Peyer's patch (tissue), 4 donors: Measurements from ENCODE around the gene HOXB5. TPM values are rescaled to one million over a fixed set of nuclear protein-coding genes. Genes with fewer than 3 reads are reported as not detected.

ENCODE experiments used
- DNase-seq, 3 donors: peaks; one replicate each; pipeline ENCODE4 v3.0.0-alpha.2; 2017 to 2019
- H3K27ac ChIP-seq, 4 donors: fragments of 200-600 bp; sonication (generic); one replicate each; pipeline ENCODE4 v1.5.1; 2016 to 2019
- H3K27me3 ChIP-seq, 2 donors: fragments of 200-600 bp; sonication (generic); one replicate each; pipeline ENCODE4 v1.5.1; 2019
- H3K36me3 ChIP-seq, 3 donors: fragments of 200-600 bp; sonication (generic); one replicate each; pipeline ENCODE4 v1.5.1; 2016 to 2019
- H3K4me1 ChIP-seq, 4 donors: fragments of 200-600 bp; sonication (generic); one replicate each; pipeline ENCODE4 v1.5.1; 2016 to 2019
- H3K4me3 ChIP-seq, 4 donors: fragments of 200-600 bp; sonication (generic); 1 replicate in 3 of 4; 2 replicates in 1 of 4; pipeline ENCODE4 v1.5.1; 2016 to 2019; ENCODE audit warnings: mild to moderate bottlenecking in 1 of 4
- H3K9me3 ChIP-seq, 4 donors: fragments of 200-600 bp; sonication (generic); one replicate each; pipeline ENCODE4 v1.5.1; 2016 to 2019; ENCODE audit warnings: mild to moderate bottlenecking in 1 of 4
- POLR2A ChIP-seq, 2 donors: fragments of 450-650 bp; IDR thresholded peaks; one replicate each; pipeline ENCODE4 v1.5.1; 2017; ENCODE audit warnings: antibody characterized with exemption in 2 of 2, mild to moderate bottlenecking in 2 of 2, moderate library complexity in 2 of 2
- total RNA-seq, 4 donors: library from RNA; depleted of rRNA; stranded (reverse); fragments of >200 nt; gene quantifications; one replicate each; pipeline ENCODE4 v1.1.0, GENCODE V29; 2016
- TF ChIP-seq, protein P1 (sequence below), 6 experiments: fragments of 450-650 bp in 4 of 6; fragments of 200-600 bp in 2 of 6; sonication (generic) in 1 of 6; IDR thresholded peaks; one replicate each; pipeline ENCODE4 v1.5.1; 2017 to 2019; ENCODE audit warnings: antibody characterized with exemption in 6 of 6, mild to moderate bottlenecking in 3 of 6, moderate library complexity in 1 of 6

The HOXB5 gene
- total RNA-seq, 4 donors from 2014 or later: 7.7 to 22.5 (median 15.0) TPM

DNA sequence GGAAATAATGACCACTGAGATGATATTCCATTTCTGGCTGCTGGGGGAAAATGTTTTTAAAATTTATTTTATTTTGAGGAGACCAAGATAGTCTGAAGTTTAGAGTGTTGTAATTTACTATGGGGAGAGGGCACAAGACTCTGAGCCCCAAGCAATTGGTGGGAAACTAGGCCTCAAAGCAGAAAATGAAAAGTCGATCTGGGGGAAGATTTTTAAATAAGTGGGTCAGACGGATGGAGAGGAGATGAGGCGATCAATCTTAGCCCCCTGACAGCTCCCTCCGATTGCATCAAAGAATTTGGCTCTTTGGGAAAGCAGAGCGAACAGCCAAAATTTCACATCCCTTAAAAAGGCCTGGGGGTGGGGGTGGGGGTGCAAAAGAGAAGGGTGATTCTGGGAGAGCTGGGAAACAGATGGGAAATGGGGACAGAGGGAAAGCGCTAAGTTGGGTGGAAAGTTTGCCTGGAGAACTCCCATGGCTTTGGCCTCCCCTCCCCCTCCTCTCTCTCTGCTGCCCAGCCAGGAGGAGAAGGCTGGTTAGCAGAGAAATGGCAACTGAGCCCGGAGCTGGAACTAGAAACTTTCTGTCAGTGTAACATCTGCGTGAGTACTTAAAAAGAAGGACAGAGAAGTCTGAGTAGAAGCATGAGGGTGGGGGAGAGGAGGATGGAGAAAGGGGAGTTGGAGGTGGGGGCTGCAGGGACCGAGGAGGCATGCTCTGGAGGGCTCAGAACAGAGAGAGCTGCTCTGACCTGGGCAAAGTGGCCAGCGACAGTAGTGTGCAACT is 47.2 kb downstream of the HOXB5 start:
- TF ChIP-seq, protein P1, sequence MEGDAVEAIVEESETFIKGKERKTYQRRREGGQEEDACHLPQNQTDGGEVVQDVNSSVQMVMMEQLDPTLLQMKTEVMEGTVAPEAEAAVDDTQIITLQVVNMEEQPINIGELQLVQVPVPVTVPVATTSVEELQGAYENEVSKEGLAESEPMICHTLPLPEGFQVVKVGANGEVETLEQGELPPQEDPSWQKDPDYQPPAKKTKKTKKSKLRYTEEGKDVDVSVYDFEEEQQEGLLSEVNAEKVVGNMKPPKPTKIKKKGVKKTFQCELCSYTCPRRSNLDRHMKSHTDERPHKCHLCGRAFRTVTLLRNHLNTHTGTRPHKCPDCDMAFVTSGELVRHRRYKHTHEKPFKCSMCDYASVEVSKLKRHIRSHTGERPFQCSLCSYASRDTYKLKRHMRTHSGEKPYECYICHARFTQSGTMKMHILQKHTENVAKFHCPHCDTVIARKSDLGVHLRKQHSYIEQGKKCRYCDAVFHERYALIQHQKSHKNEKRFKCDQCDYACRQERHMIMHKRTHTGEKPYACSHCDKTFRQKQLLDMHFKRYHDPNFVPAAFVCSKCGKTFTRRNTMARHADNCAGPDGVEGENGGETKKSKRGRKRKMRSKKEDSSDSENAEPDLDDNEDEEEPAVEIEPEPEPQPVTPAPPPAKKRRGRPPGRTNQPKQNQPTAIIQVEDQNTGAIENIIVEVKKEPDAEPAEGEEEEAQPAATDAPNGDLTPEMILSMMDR (IDR thresholded peaks at IDR 0.05): no peak
- TF ChIP-seq POLR2A (IDR thresholded peaks at IDR 0.05): no peak
- Histone ChIP-seq H3K36me3 (peaks cover 0 to 16% (median 3%) of the 10 kb centered on the region in 3 donors), H3K9me3 (no peaks in the 10 kb centered on the region), H3K4me3 (no peak overlapping the region), H3K27ac (peak overlapping the region; percentile 76 to 96 (median 87)), H3K27me3 (no peaks in the 10 kb centered on the region), H3K4me1 (peaks cover 0 to 32% (median 2%) of the 10 kb centered on the region in 4 donors)
- DNase-seq: no peak

DNA sequence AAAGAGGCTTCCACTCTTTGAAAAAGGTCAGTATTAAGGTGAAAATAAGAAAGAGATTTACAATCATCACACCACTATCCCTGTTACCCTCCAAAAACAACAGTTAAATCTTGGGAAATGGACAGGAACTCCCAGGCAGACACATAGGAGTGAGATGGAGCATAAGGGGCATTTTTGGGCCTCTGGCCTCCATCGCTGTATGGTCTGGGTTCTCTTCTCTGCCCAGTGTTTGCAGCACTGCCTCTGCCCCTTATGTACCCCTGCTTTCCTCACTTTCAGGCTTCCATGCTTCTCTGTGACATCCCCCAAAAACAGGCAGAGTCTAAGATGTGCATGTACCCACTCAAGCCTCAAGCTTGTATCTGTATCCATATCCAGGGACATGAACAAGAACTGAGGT is 48.0 kb downstream of the HOXB5 start:
- peaks cover 0 to 30% (median 2%) of the 10 kb centered on the region in 4 donors for H3K4me1 ChIP-seq
- no peaks in the 10 kb centered on the region for H3K27me3 ChIP-seq

DNA sequence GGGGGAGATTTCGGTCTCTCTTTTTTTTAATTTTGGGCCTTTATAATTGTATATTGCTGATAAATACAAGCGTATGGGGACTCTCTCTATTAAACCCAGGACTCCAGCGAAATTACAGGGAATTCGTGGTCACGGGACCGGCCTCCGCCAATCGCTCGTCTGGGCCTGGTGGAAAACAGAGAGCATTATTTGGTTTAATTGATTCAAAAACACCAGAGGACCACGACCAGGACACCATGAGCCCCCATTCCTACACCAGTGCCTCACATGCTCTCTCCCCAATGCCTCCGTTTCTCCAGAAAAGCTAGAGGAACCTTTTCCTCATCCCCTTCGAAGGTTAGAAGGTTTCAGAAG is 48.6 kb downstream of the HOXB5 start, which contains the start of gene HOXB2:
HOXB2 (minus strand) TSS at position 88 of the 354 bp plus-strand sequence. CDS start 198 bp downstream, outside the sequence.
- Histone ChIP-seq H3K4me3 (peak within 1 kb of the TSS; percentile 45 to 70 (median 58)), H3K9me3 (no peaks in the 10 kb centered on the region), H3K27me3 (no peaks in the 10 kb centered on the region), H3K4me1 (peaks cover 0 to 25% (median 2%) of the 10 kb centered on the region in 4 donors), H3K36me3 (peaks cover 0 to 8% (median 0%) of the 10 kb centered on the region in 3 donors), H3K27ac (peak within 1 kb of the TSS; percentile 76 to 96 (median 87))
- DNase-seq: no peak
- TF ChIP-seq POLR2A (IDR thresholded peaks at IDR 0.05): no peak
- TF ChIP-seq, protein P1 (IDR thresholded peaks at IDR 0.05): no peak

More for the DNA sequence above, 48.0 kb downstream of the HOXB5 start:
- Histone ChIP-seq H3K36me3 (peaks cover 0 to 13% (median 3%) of the 10 kb centered on the region in 3 donors), H3K9me3 (no peaks in the 10 kb centered on the region), H3K27ac (peak overlapping the region; percentile 76 to 96 (median 87)), H3K4me3 (no peak overlapping the region)
- TF ChIP-seq, protein P1 (IDR thresholded peaks at IDR 0.05): no peak
- no peak for TF ChIP-seq POLR2A (IDR thresholded peaks at IDR 0.05)
- DNase-seq: no peak

DNA sequence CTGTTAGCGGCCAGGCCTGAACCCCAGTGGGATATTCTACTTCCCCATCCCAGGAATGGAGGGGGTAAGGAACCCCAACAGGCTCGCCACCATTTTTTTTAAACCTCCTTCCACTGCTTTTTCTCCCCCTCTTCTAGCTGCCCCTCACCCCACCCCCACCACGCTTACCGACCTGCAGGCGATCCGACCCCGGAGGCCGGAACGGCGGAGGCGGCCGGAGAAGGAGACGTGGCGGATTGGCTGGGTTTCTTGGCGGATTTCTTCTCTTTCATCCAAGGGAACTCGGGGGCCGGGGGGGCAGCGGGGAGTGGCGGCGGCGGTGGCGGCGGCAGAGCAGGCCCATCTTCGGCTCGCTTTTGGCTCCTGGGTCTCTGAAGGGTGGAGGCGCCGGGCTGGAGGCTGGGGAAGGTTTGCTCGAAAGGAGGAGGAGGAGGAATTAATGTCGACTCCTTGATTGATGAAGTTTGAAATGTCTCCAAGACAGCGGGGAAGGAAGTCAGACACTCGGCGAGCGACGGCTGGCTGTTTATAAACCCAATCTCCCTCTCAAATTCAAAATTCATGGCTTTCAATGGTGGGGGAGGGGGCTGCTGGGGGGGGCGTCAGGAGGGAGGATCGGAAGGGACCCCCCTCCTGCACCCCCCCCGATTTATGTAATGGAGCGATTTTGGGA is 49.1 kb downstream of the HOXB5 start:
- no peak for TF ChIP-seq POLR2A (IDR thresholded peaks at IDR 0.05)
- TF ChIP-seq, protein P1 (IDR thresholded peaks at IDR 0.05): no peak
- peak; percentile 50 to 84 (median 72) for DNase-seq
- no peaks in the 10 kb centered on the region for H3K9me3 ChIP-seq
- peaks cover 0 to 3% (median 0%) of the 10 kb centered on the region in 3 donors for H3K36me3 ChIP-seq
- no peaks in the 10 kb centered on the region for H3K27me3 ChIP-seq
- H3K27ac ChIP-seq: peak overlapping the region; percentile 76 to 96 (median 87)
- peaks cover 0 to 24% (median 2%) of the 10 kb centered on the region in 4 donors for H3K4me1 ChIP-seq
- H3K4me3 ChIP-seq: peak overlapping the region; percentile 45 to 70 (median 58)

DNA sequence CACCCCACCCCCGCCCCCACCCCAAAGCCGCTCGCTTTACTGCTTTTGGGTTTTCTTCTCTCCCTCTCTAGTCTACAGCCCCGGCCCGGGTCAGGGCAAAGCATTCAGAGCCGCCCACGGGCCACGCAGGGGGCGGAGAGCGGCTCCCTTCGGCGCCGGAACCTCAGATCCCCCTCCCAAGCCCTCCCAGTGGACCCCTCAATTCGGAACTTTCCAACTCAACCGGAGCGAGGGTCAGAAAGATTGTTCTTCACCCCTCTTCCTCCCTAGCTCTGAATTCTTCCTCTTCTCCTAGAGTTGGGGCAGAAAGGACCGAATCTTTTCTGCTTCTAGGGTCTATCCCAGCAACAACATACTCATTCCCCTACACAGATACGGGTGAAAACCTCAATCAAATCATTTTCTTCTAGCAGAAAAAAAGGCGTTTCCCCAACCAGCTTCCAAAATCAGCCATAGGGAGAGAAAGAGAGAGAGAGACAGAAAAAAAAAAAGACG is 49.7 kb downstream of the HOXB5 start:
- peaks cover 0 to 24% (median 2%) of the 10 kb centered on the region in 4 donors for H3K4me1 ChIP-seq
- H3K9me3 ChIP-seq: no peaks in the 10 kb centered on the region
- no peaks in the 10 kb centered on the region for H3K36me3 ChIP-seq
- DNase-seq: no peak
- no peak for TF ChIP-seq POLR2A (IDR thresholded peaks at IDR 0.05)
- peak overlapping the region; percentile 45 to 70 (median 58) for H3K4me3 ChIP-seq
- H3K27ac ChIP-seq: peak overlapping the region; percentile 76 to 96 (median 87)
- no peaks in the 10 kb centered on the region for H3K27me3 ChIP-seq
